ENCODE data around the gene ITGB1.

The ITGB1 gene

GRCh38 chr10:32889631-32890212 lies 68.3 kb downstream of the ITGB1 start:
- DNase-seq (ENCODE audit: low read depth, low spot score), result no peak

GRCh38 chr10:32888161-32888927 lies 69.7 kb downstream of the ITGB1 start:
- no peak for DNase-seq (ENCODE audit: low read depth, low spot score)

- no peak for DNase-seq (ENCODE audit: low read depth, low spot score)
Measured at GRCh38 chr10:32887481-32887880, 70.5 kb downstream of the ITGB1 start.

GRCh38 chr10:32882076-32882475 lies 76.0 kb downstream of the ITGB1 start:
- DNase-seq (ENCODE audit: low read depth, low spot score), result no peak

- DNase-seq (ENCODE audit: low read depth, low spot score), result no peak
Measured at GRCh38 chr10:32878646-32879045, 79.4 kb downstream of the ITGB1 start.

- DNase-seq (ENCODE audit: low read depth, low spot score), result no peak
Measured at GRCh38 chr10:32877915-32878314, 80.1 kb downstream of the ITGB1 start.

- DNase-seq (ENCODE audit: low read depth, low spot score), result no peak
Measured at GRCh38 chr10:32865170-32865569, 92.9 kb downstream of the ITGB1 start.

- no peak for DNase-seq (ENCODE audit: low read depth, low spot score)
Measured at GRCh38 chr10:32854435-32854834, 103.6 kb downstream of the ITGB1 start.

- DNase-seq (ENCODE audit: low read depth, low spot score), result no peak
Measured at GRCh38 chr10:32851301-32851700, 106.7 kb downstream of the ITGB1 start.

Data from astrocyte of the hippocampus (primary cell).